Measurements from ENCODE around the gene ALS2. TPM values are rescaled to one million over a fixed set of nuclear protein-coding genes. Genes with fewer than 3 reads are reported as not detected.

The ALS2 gene
- total and polyA plus RNA-seq, 4 donors: 8.2 to 35.3 (median 15.0) TPM

DNA sequence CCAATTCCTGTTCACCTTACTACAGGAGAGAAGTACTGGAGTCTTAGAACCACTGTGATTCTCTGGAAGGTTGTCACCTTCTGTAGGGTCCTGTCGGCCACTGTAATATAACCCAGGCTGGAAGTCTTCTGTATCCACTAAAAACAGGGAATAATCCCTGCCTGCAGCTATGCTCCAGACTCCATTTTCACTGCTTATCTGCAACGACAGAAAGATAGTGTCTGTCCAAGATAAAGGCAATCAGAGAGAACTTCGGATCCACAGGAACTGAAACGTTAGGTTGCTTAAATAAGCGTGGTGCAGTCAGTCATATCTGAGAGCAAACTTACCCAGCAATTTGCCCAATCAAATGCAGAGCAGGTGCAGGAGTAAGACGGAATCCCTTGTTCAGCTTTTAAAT, 34.2 kb downstream of the ALS2 start (continued):
- TF ChIP-seq, protein P1, sequence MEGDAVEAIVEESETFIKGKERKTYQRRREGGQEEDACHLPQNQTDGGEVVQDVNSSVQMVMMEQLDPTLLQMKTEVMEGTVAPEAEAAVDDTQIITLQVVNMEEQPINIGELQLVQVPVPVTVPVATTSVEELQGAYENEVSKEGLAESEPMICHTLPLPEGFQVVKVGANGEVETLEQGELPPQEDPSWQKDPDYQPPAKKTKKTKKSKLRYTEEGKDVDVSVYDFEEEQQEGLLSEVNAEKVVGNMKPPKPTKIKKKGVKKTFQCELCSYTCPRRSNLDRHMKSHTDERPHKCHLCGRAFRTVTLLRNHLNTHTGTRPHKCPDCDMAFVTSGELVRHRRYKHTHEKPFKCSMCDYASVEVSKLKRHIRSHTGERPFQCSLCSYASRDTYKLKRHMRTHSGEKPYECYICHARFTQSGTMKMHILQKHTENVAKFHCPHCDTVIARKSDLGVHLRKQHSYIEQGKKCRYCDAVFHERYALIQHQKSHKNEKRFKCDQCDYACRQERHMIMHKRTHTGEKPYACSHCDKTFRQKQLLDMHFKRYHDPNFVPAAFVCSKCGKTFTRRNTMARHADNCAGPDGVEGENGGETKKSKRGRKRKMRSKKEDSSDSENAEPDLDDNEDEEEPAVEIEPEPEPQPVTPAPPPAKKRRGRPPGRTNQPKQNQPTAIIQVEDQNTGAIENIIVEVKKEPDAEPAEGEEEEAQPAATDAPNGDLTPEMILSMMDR (IDR thresholded peaks at IDR 0.05; ENCODE audit: low read depth, low read length, missing input control): no peak

DNA sequence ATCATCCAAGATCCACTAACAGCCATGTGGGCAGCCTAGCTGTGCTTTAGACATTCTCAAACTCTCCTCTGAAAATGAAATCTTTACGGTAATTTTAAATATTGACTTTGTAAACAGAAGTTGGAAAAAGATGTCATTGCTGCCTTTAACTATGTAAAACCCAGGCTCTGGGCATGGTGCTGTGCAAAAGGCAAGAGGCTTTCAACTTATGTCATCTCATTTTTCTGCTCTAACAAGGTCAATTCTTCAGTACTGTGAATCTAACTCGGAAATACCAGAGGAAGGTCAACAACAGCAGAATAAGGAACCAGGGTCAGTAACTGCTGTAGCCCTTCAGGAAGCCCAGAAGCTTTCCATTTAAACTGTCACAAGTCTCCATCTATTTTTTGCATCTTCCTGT, 45.2 kb downstream of the ALS2 start:
- Histone ChIP-seq H3K27ac (ENCODE audit: low read depth in 1 of 2, low read length in 2 of 2) (no peak overlapping the region), H3K36me3 (ENCODE audit: control insufficient read depth in 4 of 4, insufficient read depth in 3 of 4, low read depth in 1 of 4, low read length in 3 of 4) (peaks cover 2 to 46% (median 27%) of the 10 kb centered on the region in 4 donors), H3K4me3 (ENCODE audit: low read depth in 1 of 3, low read length in 3 of 3) (no peak overlapping the region), H3K27me3 (ENCODE audit: control insufficient read depth in 4 of 4, insufficient read depth in 4 of 4, low read length in 3 of 4) (no peaks in the 10 kb centered on the region), H3K9me3 (ENCODE audit: control insufficient read depth in 4 of 4, low read length in 3 of 4) (no peaks in the 10 kb centered on the region), H3K4me1 (ENCODE audit: control insufficient read depth in 4 of 4, insufficient read depth in 4 of 4, low read length in 3 of 4) (no peaks in the 10 kb centered on the region), H3K9ac (ENCODE audit: low read depth in 1 of 2, low read length in 2 of 2) (no peak overlapping the region)
- DNase-seq (ENCODE audit: low spot score): no peak
- WGBS: 44% methylated on average over 2 of the region's 2 CpGs
- TF ChIP-seq, protein P2, sequence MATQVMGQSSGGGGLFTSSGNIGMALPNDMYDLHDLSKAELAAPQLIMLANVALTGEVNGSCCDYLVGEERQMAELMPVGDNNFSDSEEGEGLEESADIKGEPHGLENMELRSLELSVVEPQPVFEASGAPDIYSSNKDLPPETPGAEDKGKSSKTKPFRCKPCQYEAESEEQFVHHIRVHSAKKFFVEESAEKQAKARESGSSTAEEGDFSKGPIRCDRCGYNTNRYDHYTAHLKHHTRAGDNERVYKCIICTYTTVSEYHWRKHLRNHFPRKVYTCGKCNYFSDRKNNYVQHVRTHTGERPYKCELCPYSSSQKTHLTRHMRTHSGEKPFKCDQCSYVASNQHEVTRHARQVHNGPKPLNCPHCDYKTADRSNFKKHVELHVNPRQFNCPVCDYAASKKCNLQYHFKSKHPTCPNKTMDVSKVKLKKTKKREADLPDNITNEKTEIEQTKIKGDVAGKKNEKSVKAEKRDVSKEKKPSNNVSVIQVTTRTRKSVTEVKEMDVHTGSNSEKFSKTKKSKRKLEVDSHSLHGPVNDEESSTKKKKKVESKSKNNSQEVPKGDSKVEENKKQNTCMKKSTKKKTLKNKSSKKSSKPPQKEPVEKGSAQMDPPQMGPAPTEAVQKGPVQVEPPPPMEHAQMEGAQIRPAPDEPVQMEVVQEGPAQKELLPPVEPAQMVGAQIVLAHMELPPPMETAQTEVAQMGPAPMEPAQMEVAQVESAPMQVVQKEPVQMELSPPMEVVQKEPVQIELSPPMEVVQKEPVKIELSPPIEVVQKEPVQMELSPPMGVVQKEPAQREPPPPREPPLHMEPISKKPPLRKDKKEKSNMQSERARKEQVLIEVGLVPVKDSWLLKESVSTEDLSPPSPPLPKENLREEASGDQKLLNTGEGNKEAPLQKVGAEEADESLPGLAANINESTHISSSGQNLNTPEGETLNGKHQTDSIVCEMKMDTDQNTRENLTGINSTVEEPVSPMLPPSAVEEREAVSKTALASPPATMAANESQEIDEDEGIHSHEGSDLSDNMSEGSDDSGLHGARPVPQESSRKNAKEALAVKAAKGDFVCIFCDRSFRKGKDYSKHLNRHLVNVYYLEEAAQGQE (IDR thresholded peaks at IDR 0.05): no peak
- peak in 1 of 2 donors; percentile 13 for TF ChIP-seq RXRA (IDR thresholded peaks at IDR 0.05)

DNA sequence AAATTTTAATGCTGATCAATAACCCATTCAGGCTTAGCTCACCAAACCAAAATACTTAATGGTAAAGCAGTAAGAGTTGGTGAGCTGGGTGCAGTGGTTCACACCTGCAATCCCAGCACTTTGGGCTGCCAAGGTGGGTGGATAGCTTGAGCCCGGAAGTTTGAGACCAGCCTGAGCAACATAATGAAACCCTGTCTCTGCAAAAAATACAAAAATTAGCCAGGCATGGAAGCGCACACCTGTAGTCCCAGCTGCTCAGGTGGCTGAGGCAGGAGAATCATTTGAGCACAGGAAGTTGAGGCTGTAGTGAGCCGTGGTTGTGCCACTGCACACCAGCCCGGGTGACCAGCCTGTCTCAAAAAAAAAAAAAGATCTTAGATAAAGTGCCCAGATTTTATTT, 46.6 kb downstream of the ALS2 start:
- Histone ChIP-seq H3K27ac (ENCODE audit: low read depth in 1 of 2, low read length in 2 of 2) (no peak overlapping the region), H3K4me3 (ENCODE audit: low read depth in 1 of 3, low read length in 3 of 3) (no peak overlapping the region), H3K36me3 (ENCODE audit: control insufficient read depth in 4 of 4, insufficient read depth in 3 of 4, low read depth in 1 of 4, low read length in 3 of 4) (peaks cover 2 to 48% (median 28%) of the 10 kb centered on the region in 4 donors), H3K9ac (ENCODE audit: low read depth in 1 of 2, low read length in 2 of 2) (no peak overlapping the region), H3K27me3 (ENCODE audit: control insufficient read depth in 4 of 4, insufficient read depth in 4 of 4, low read length in 3 of 4) (no peaks in the 10 kb centered on the region), H3K4me1 (ENCODE audit: control insufficient read depth in 4 of 4, insufficient read depth in 4 of 4, low read length in 3 of 4) (no peaks in the 10 kb centered on the region), H3K9me3 (ENCODE audit: control insufficient read depth in 4 of 4, low read length in 3 of 4) (no peaks in the 10 kb centered on the region)
- no peak for DNase-seq (ENCODE audit: low spot score)
- WGBS: 96% methylated on average over 4 of the region's 4 CpGs
- TF ChIP-seq TAF1 (conservative IDR thresholded peaks at IDR 0.05) (no peak), EGR1 (IDR thresholded peaks at IDR 0.05; ENCODE audit: low read depth in 2 of 2) (no peak), HNF4A (conservative IDR thresholded peaks at IDR 0.05) (no peak), FOXA1 (IDR thresholded peaks at IDR 0.05) (no peak)

DNA sequence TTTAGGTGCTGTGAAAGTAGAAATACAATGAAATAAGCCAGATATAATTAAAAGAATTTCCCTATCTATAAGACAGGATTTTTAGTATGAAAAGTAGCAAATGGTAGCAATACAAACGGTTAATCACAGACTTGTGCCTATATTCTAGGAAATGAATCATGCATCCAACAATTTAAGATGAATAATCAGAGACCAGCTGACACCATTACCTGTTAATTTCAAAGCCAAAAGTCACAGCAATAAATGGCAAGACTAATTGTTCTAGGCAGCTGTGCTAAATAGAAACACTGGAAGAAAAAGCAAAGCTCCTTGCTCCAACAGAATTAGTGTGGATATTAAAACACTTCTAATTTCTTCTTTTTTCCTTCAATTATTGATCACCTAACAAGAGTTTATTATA, 47.2 kb downstream of the ALS2 start:
- DNase-seq (ENCODE audit: low spot score): no peak
- no peaks in the 10 kb centered on the region for H3K27me3 ChIP-seq (ENCODE audit: control insufficient read depth in 4 of 4, insufficient read depth in 4 of 4, low read length in 3 of 4)
- H3K4me3 ChIP-seq (ENCODE audit: low read depth in 1 of 3, low read length in 3 of 3): no peak overlapping the region
- H3K9me3 ChIP-seq (ENCODE audit: control insufficient read depth in 4 of 4, low read length in 3 of 4): no peaks in the 10 kb centered on the region
- TF ChIP-seq NR2F2 (IDR thresholded peaks at IDR 0.05) (no peak), RAD21 (IDR thresholded peaks at IDR 0.05) (no peak), HNF4G (IDR thresholded peaks at IDR 0.05) (no peak), HNF4A (conservative IDR thresholded peaks at IDR 0.05) (no peak), FOXA1 (IDR thresholded peaks at IDR 0.05) (no peak), GABPA (IDR thresholded peaks at IDR 0.05 in 1 of 2, conservative IDR thresholded peaks at IDR 0.05 in 1 of 2) (no peak), RXRA (IDR thresholded peaks at IDR 0.05) (no peak), YY1 (IDR thresholded peaks at IDR 0.05) (no peak), EGR1 (IDR thresholded peaks at IDR 0.05; ENCODE audit: low read depth in 2 of 2) (no peak)
- TF ChIP-seq, protein P3, sequence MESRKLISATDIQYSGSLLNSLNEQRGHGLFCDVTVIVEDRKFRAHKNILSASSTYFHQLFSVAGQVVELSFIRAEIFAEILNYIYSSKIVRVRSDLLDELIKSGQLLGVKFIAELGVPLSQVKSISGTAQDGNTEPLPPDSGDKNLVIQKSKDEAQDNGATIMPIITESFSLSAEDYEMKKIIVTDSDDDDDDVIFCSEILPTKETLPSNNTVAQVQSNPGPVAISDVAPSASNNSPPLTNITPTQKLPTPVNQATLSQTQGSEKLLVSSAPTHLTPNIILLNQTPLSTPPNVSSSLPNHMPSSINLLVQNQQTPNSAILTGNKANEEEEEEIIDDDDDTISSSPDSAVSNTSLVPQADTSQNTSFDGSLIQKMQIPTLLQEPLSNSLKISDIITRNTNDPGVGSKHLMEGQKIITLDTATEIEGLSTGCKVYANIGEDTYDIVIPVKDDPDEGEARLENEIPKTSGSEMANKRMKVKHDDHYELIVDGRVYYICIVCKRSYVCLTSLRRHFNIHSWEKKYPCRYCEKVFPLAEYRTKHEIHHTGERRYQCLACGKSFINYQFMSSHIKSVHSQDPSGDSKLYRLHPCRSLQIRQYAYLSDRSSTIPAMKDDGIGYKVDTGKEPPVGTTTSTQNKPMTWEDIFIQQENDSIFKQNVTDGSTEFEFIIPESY (IDR thresholded peaks at IDR 0.05): no peak
- TF ChIP-seq, protein P1 (IDR thresholded peaks at IDR 0.05; ENCODE audit: low read depth, low read length, missing input control): no peak
- H3K9ac ChIP-seq (ENCODE audit: low read depth in 1 of 2, low read length in 2 of 2): no peak overlapping the region
- WGBS: 96% methylated on average over 1 of the region's 1 CpG
- H3K4me1 ChIP-seq (ENCODE audit: control insufficient read depth in 4 of 4, insufficient read depth in 4 of 4, low read length in 3 of 4): no peaks in the 10 kb centered on the region
- H3K36me3 ChIP-seq (ENCODE audit: control insufficient read depth in 4 of 4, insufficient read depth in 3 of 4, low read depth in 1 of 4, low read length in 3 of 4): peaks cover 2 to 51% (median 31%) of the 10 kb centered on the region in 4 donors
- H3K27ac ChIP-seq (ENCODE audit: low read depth in 1 of 2, low read length in 2 of 2): no peak overlapping the region
